HCEC 1CT (cell line): Measurements from ENCODE around the gene RGL4.

Experiments used
- DNase-seq: peaks from one replicate; pipeline ENCODE4 v3.0.0-alpha.2; 2017

RGL4 gene

GRCh38 chr22:23744485-23744884, 53.7 kb downstream of the RGL4 start:
- DNase-seq, result no peak

GRCh38 chr22:23745791-23746190, 55.0 kb downstream of the RGL4 start:
- no peak for DNase-seq
